Measurements from ENCODE around the gene OR2J1.

DNA sequence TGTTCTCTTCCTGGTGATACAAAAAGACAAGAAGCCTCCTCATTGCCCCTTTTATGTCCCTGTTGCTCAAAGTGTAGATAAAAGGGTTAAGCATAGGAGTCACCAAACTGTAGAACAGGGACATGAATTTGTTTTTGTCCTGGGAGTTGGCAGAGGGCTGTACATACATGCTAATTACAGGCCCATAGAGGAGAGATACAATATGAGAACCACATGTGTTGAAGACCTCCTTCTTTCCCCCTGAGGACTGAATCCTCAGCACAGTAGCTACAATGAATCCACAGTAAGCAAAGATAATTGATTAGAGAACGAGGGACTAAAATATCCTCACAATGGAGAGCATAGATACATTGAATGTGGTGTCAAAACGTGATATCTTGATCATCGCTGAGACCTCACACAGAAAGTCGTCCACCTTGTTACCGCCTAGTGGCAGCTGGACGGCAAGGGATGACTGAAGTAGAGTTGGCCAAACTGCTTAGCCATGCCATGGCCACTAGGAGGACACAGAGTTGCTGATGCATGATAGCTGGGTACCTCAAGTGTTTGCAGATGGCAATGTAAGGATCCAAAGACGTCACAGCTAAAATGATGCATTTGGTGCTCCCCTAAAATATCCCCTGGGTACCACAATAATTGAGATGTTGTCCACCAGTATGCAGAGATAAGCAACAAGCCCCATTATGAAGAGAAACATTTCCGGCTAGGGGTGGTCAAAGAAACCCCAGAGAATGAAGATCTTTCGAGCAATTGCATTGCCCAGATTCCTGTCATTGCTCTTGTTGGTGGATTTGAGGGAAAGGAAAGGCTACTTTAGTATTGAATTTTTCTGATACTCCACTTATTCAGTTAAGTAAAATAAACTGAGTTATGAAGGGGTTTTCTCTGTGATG is 27.2 kb upstream of the OR2J1 start:
- TF ChIP-seq EZH2 (IDR thresholded peaks at IDR 0.05; ENCODE audit: borderline replicate concordance, low read depth, low read length, severe bottlenecking) (no peak), POLR2A (IDR thresholded peaks at IDR 0.05; ENCODE audit: low read depth, low read length) (no peak)
- TF ChIP-seq, protein P1, sequence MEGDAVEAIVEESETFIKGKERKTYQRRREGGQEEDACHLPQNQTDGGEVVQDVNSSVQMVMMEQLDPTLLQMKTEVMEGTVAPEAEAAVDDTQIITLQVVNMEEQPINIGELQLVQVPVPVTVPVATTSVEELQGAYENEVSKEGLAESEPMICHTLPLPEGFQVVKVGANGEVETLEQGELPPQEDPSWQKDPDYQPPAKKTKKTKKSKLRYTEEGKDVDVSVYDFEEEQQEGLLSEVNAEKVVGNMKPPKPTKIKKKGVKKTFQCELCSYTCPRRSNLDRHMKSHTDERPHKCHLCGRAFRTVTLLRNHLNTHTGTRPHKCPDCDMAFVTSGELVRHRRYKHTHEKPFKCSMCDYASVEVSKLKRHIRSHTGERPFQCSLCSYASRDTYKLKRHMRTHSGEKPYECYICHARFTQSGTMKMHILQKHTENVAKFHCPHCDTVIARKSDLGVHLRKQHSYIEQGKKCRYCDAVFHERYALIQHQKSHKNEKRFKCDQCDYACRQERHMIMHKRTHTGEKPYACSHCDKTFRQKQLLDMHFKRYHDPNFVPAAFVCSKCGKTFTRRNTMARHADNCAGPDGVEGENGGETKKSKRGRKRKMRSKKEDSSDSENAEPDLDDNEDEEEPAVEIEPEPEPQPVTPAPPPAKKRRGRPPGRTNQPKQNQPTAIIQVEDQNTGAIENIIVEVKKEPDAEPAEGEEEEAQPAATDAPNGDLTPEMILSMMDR (IDR thresholded peaks at IDR 0.05; ENCODE audit: extremely low read depth in 1 of 2, insufficient read depth in 1 of 2, low read depth in 1 of 2, low read length in 2 of 2): peak; percentile 53 to 73
- TF ChIP-seq, protein P2, sequence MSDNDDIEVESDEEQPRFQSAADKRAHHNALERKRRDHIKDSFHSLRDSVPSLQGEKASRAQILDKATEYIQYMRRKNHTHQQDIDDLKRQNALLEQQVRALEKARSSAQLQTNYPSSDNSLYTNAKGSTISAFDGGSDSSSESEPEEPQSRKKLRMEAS (IDR thresholded peaks at IDR 0.05; ENCODE audit: insufficient read depth, insufficient read length): no peak

Data from endothelial cell of umbilical vein (primary cell).